ENCODE results near the gene RBM23.

DNA sequence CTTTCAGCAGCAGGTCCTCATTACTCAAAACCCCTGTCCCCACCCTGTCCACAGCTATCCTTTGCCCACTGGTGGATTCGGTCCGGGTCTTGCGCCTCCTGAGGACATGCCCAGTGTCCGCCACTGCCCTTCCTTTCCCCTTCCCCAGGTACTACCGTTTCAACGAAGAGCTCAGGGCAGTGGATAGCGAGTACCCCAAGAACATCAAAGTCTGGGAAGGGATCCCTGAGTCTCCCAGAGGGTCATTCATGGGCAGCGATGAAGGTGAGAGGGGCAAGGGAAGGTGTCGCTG, 73.9 kb downstream of the RBM23 start:
- TF ChIP-seq, protein P1, sequence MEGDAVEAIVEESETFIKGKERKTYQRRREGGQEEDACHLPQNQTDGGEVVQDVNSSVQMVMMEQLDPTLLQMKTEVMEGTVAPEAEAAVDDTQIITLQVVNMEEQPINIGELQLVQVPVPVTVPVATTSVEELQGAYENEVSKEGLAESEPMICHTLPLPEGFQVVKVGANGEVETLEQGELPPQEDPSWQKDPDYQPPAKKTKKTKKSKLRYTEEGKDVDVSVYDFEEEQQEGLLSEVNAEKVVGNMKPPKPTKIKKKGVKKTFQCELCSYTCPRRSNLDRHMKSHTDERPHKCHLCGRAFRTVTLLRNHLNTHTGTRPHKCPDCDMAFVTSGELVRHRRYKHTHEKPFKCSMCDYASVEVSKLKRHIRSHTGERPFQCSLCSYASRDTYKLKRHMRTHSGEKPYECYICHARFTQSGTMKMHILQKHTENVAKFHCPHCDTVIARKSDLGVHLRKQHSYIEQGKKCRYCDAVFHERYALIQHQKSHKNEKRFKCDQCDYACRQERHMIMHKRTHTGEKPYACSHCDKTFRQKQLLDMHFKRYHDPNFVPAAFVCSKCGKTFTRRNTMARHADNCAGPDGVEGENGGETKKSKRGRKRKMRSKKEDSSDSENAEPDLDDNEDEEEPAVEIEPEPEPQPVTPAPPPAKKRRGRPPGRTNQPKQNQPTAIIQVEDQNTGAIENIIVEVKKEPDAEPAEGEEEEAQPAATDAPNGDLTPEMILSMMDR (IDR thresholded peaks at IDR 0.05): no peak
- TF ChIP-seq POLR2A (IDR thresholded peaks at IDR 0.05; ENCODE audit: low read depth) (no peak), EP300 (IDR thresholded peaks at IDR 0.05) (no peak)
